Neural crest cell (in vitro differentiated cells): Measurements from ENCODE around the gene KIF26B. TPM values are rescaled to one million over a fixed set of nuclear protein-coding genes. Genes with fewer than 3 reads are reported as not detected.
"Not testable (repeated sequence)": the region's sequence is repeated elsewhere in the genome, so short reads cannot be mapped to it uniquely, and the experiment has no call there.

Experiments used
- DNase-seq: peaks from one replicate; pipeline ENCODE4 v3.0.0; 2021; ENCODE audit warnings: low read depth, mixed read lengths, low spot score
- H3K27ac Mint-ChIP-seq: one replicate; pipeline ENCODE4 v1.8.0; 2021; ENCODE audit warnings: mild to moderate bottlenecking, mixed read lengths; ENCODE audit not compliant: unreplicated experiment
- H3K27me3 Mint-ChIP-seq: 2 replicates; pipeline ENCODE4 v1.8.0; 2021; ENCODE audit warnings: low read depth, mild to moderate bottlenecking, mixed read lengths
- H3K36me3 Mint-ChIP-seq: 2 replicates; pipeline ENCODE4 v1.8.0; 2021; ENCODE audit warnings: low read depth, mild to moderate bottlenecking, mixed read lengths
- H3K4me1 Mint-ChIP-seq: 2 replicates; pipeline ENCODE4 v1.8.0; 2021; ENCODE audit warnings: mixed read lengths
- H3K4me3 Mint-ChIP-seq: one replicate; pipeline ENCODE4 v1.8.0; 2021; ENCODE audit warnings: mild to moderate bottlenecking, mixed read lengths
- H3K9me3 Mint-ChIP-seq: 2 replicates; pipeline ENCODE4 v1.8.0; 2021; ENCODE audit warnings: mixed read lengths
- CTCF ChIP-seq: fragments of 200-600 bp; sonication (generic); conservative IDR thresholded peaks from 2 replicates; pipeline ENCODE4 v1.5.0; 2021; ENCODE audit warnings: antibody characterized with exemption, mild to moderate bottlenecking
- total RNA-seq: library from RNA; stranded (reverse); gene quantifications from 2 replicates; pipeline ENCODE4 v1.2.1, GENCODE V29; 2021

KIF26B gene
- total RNA-seq, 1 donor from 2014 or later = 6.2 TPM

GRCh38 chr1:245692318-245692717, 537.5 kb downstream of the KIF26B start:
- Mint-ChIP-seq H3K4me3 (no peak overlapping the region), H3K36me3 (no peaks in the 10 kb centered on the region), H3K27me3 (no peaks in the 10 kb centered on the region), H3K9me3 (no peaks in the 10 kb centered on the region), H3K4me1 (no peaks in the 10 kb centered on the region), H3K27ac (no peak overlapping the region)
- no peak for TF ChIP-seq CTCF
- no peak for DNase-seq

GRCh38 chr1:245693116-245693793, 538.5 kb downstream of the KIF26B start:
- Mint-ChIP-seq H3K27me3 (no peaks in the 10 kb centered on the region), H3K36me3 (no peaks in the 10 kb centered on the region), H3K4me1 (no peaks in the 10 kb centered on the region), H3K27ac (no peak overlapping the region), H3K9me3 (no peaks in the 10 kb centered on the region), H3K4me3 (no peak overlapping the region)
- TF ChIP-seq CTCF = no peak
- no peak for DNase-seq

GRCh38 chr1:245693941-245694752, 539.4 kb downstream of the KIF26B start:
- Mint-ChIP-seq H3K4me3 (no peak overlapping the region), H3K4me1 (no peaks in the 10 kb centered on the region), H3K36me3 (no peaks in the 10 kb centered on the region), H3K9me3 (no peaks in the 10 kb centered on the region), H3K27me3 (no peaks in the 10 kb centered on the region), H3K27ac (peak overlapping the region; percentile 64)
- no peak for TF ChIP-seq CTCF
- no peak for DNase-seq

DNA sequence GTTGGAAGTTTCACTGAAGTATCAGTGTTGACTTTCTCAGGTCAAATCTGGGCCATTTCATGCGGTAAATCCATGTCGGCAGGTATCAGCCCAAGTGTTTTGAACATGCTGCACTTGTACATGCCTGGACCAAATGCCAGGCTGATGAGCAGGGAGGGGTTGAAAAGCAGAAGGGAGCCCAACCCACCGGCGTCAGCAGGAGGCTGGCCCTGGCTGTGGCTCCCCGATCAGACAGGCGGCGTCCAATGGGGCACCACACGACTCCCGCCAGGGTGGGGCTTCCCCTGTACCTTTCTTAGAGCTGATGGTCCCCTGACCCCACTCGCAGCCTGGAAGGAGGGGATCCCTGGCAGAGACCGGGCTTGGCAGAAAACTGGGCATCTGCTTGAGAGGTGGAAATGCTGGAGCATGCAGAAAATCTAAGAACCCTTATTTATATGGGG, 540.0 kb downstream of the KIF26B start:
- Mint-ChIP-seq H3K4me3 (no peak overlapping the region), H3K36me3 (no peaks in the 10 kb centered on the region), H3K4me1 (no peaks in the 10 kb centered on the region), H3K27ac (no peak overlapping the region), H3K9me3 (no peaks in the 10 kb centered on the region), H3K27me3 (no peaks in the 10 kb centered on the region)
- TF ChIP-seq CTCF = no peak
- no peak for DNase-seq

GRCh38 chr1:245695211-245695610, 540.4 kb downstream of the KIF26B start:
- Mint-ChIP-seq H3K4me1 (no peaks in the 10 kb centered on the region), H3K27me3 (no peaks in the 10 kb centered on the region), H3K27ac (no peak overlapping the region), H3K9me3 (no peaks in the 10 kb centered on the region), H3K36me3 (no peaks in the 10 kb centered on the region), H3K4me3 (no peak overlapping the region)
- no peak for DNase-seq
- no peak for TF ChIP-seq CTCF

GRCh38 chr1:245695701-245696100, 540.9 kb downstream of the KIF26B start:
- H3K4me1 Mint-ChIP-seq, DNase-seq, H3K27ac Mint-ChIP-seq, H3K9me3 Mint-ChIP-seq, H3K4me3 Mint-ChIP-seq, H3K27me3 Mint-ChIP-seq, H3K36me3 Mint-ChIP-seq: not testable (repeated sequence)
